ENCODE data around the gene CCDC85A.

- TF ChIP-seq RAD21 (IDR thresholded peaks at IDR 0.05; ENCODE audit: low read length) (no peak), ELK1 (IDR thresholded peaks at IDR 0.05; ENCODE audit: borderline replicate concordance, low read depth, low read length) (no peak), MAFK (IDR thresholded peaks at IDR 0.05; ENCODE audit: low read depth, low read length) (no peak), POLR2A (IDR thresholded peaks at IDR 0.05; ENCODE audit: low read depth, low read length) (no peak), MXI1 (IDR thresholded peaks at IDR 0.05; ENCODE audit: borderline replicate concordance, low read depth, low read length) (no peak), BHLHE40 (IDR thresholded peaks at IDR 0.05; ENCODE audit: low read depth, low read length) (no peak), CEBPB (IDR thresholded peaks at IDR 0.05; ENCODE audit: low read depth, low read length) (no peak), MAZ (IDR thresholded peaks at IDR 0.05; ENCODE audit: borderline replicate concordance, low read depth, low read length) (no peak), CHD1 (IDR thresholded peaks at IDR 0.05; ENCODE audit: low read depth, low read length) (no peak), FOS (IDR thresholded peaks at IDR 0.05; ENCODE audit: low read depth, low read length) (no peak), RFX5 (IDR thresholded peaks at IDR 0.05; ENCODE audit: low read depth, low read length) (no peak), SMC3 (IDR thresholded peaks at IDR 0.05; ENCODE audit: low read depth, low read length) (no peak)
- TF ChIP-seq, protein P1, sequence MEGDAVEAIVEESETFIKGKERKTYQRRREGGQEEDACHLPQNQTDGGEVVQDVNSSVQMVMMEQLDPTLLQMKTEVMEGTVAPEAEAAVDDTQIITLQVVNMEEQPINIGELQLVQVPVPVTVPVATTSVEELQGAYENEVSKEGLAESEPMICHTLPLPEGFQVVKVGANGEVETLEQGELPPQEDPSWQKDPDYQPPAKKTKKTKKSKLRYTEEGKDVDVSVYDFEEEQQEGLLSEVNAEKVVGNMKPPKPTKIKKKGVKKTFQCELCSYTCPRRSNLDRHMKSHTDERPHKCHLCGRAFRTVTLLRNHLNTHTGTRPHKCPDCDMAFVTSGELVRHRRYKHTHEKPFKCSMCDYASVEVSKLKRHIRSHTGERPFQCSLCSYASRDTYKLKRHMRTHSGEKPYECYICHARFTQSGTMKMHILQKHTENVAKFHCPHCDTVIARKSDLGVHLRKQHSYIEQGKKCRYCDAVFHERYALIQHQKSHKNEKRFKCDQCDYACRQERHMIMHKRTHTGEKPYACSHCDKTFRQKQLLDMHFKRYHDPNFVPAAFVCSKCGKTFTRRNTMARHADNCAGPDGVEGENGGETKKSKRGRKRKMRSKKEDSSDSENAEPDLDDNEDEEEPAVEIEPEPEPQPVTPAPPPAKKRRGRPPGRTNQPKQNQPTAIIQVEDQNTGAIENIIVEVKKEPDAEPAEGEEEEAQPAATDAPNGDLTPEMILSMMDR (conservative IDR thresholded peaks at IDR 0.05; ENCODE audit: low read depth, low read length) = no peak
- TF ChIP-seq, protein P2, sequence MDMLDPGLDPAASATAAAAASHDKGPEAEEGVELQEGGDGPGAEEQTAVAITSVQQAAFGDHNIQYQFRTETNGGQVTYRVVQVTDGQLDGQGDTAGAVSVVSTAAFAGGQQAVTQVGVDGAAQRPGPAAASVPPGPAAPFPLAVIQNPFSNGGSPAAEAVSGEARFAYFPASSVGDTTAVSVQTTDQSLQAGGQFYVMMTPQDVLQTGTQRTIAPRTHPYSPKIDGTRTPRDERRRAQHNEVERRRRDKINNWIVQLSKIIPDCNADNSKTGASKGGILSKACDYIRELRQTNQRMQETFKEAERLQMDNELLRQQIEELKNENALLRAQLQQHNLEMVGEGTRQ (IDR thresholded peaks at IDR 0.05; ENCODE audit: low read depth, low read length) = no peak
These were observed 8.0 kb upstream of the CCDC85A start for GRCh38 chr2:56175779-56176178.

All from IMR-90 (cell line).